Measurements from ENCODE around the gene CORO1A. TPM values are rescaled to one million over a fixed set of nuclear protein-coding genes. Genes with fewer than 3 reads are reported as not detected.
"Not testable (repeated sequence)": the region's sequence is repeated elsewhere in the genome, so short reads cannot be mapped to it uniquely, and the experiment has no call there.

The CORO1A gene
- total RNA-seq, 2 experiments from 2014 or later = 1,027 to 1,051 TPM

- H3K36me3 Mint-ChIP-seq; POLR2A ChIA-PET; DNase-seq; H3K9me3 Mint-ChIP-seq; CTCF ChIA-PET; intact Hi-C loops (cut with micrococcal nuclease); H3K27me3 Mint-ChIP-seq; H3K27ac Mint-ChIP-seq; H3K4me3 Mint-ChIP-seq; H3K4me1 Mint-ChIP-seq (ENCODE audit: low read depth): not testable (repeated sequence)
Measured at GRCh38 chr16:30211414-30211813, 28.0 kb downstream of the CORO1A start.

GRCh38 chr16:30217082-30217481 lies 33.7 kb downstream of the CORO1A start:
- H3K4me1 Mint-ChIP-seq (ENCODE audit: low read depth); H3K27ac Mint-ChIP-seq; H3K4me3 Mint-ChIP-seq; intact Hi-C loops (cut with micrococcal nuclease); H3K9me3 Mint-ChIP-seq; POLR2A ChIA-PET; H3K27me3 Mint-ChIP-seq; CTCF ChIA-PET; DNase-seq; H3K36me3 Mint-ChIP-seq: not testable (repeated sequence)

Other genes with a start within 250 kb of the CORO1A start
- gene TMEM219, start 221.5 kb upstream of the CORO1A start, total RNA-seq = 10 to 100 TPM; 57.1 to 64.8 TPM
- gene TAOK2, start 209.7 kb upstream of the CORO1A start, total RNA-seq = 10 to 100 TPM; 27.2 to 28.2 TPM
- gene HIRIP3, start 188.0 kb upstream of the CORO1A start, total RNA-seq = 10 to 100 TPM; 40.5 to 40.6 TPM
- gene INO80E, start 187.4 kb upstream of the CORO1A start, total RNA-seq = 10 to 100 TPM; 84.1 to 94.0 TPM
- under 1 TPM; 0.33 to 0.34 TPM for gene DOC2A, start 172.6 kb upstream of the CORO1A start, total RNA-seq
- not detected for gene C16orf92, start 160.4 kb upstream of the CORO1A start, total RNA-seq
- 1 to 10 TPM; 5.0 TPM for gene TLCD3B, start 152.3 kb upstream of the CORO1A start, total RNA-seq
- 1,000 to 10,000 TPM; 1,724 to 1,734 TPM for gene ALDOA, start 117.8 kb upstream of the CORO1A start, total RNA-seq
- 100 to 1,000 TPM; 121 to 133 TPM for gene PPP4C, start 107.6 kb upstream of the CORO1A start, total RNA-seq
- 1 to 10 TPM; 2.3 to 2.9 TPM for gene TBX6, start 91.7 kb upstream of the CORO1A start, total RNA-seq
- gene YPEL3, start 87.4 kb upstream of the CORO1A start, total RNA-seq = 10 to 100 TPM; 32.5 to 36.9 TPM
- 1 to 10 TPM; 5.3 to 9.9 TPM for gene GDPD3, start 70.1 kb upstream of the CORO1A start, total RNA-seq
- 10 to 100 TPM; 85.5 to 93.1 TPM for gene MAPK3, start 60.4 kb upstream of the CORO1A start, total RNA-seq
- 100 to 1,000 TPM; 156 to 159 TPM for gene BOLA2B, start 10.1 kb downstream of the CORO1A start, total RNA-seq
- 10 to 100 TPM; 98.8 to 99.9 TPM for gene SLX1A, start 10.3 kb downstream of the CORO1A start, total RNA-seq
- 10 to 100 TPM; 14.2 to 15.2 TPM for gene SULT1A3, start 15.7 kb downstream of the CORO1A start, total RNA-seq
- gene NPIPB13, start 64.9 kb downstream of the CORO1A start, total RNA-seq = 10 to 100 TPM in 1 of 2 experiments, 1 to 10 TPM in 1; 6.5 to 11.9 TPM
- gene CD2BP2, start 171.7 kb downstream of the CORO1A start, total RNA-seq = 10 to 100 TPM; 60.7 to 61.4 TPM
- 10 to 100 TPM; 54.7 to 54.8 TPM for gene TBC1D10B, start 186.9 kb downstream of the CORO1A start, total RNA-seq
- gene MYL11, start 191.2 kb downstream of the CORO1A start, total RNA-seq = 1 to 10 TPM in 1 of 2 experiments, under 1 TPM in 1; 0.83 to 1.6 TPM
- gene SEPTIN1, start 199.0 kb downstream of the CORO1A start, total RNA-seq = 100 to 1,000 TPM; 199 to 202 TPM
- gene ZNF48, start 211.8 kb downstream of the CORO1A start, total RNA-seq = 10 to 100 TPM; 13.1 to 13.6 TPM
- gene ZNF771, start 224.0 kb downstream of the CORO1A start, total RNA-seq = 1 to 10 TPM; 5.4 to 5.7 TPM
- gene DCTPP1, start 246.4 kb downstream of the CORO1A start, total RNA-seq = 10 to 100 TPM; 87.5 to 96.6 TPM